ENCODE measurements around the gene MYLK4. TPM values are rescaled to one million over a fixed set of nuclear protein-coding genes. Genes with fewer than 3 reads are reported as not detected.

Gene MYLK4
- total and polyA plus RNA-seq, 4 donors: 0.07 to 0.65 (median 0.39) TPM

- Histone ChIP-seq H3K9me3 (ENCODE audit: control insufficient read depth in 4 of 4, low read length in 3 of 4) (no peaks in the 10 kb centered on the region), H3K4me1 (ENCODE audit: control insufficient read depth in 4 of 4, insufficient read depth in 4 of 4, low read length in 3 of 4) (peaks cover 2 to 9% (median 3%) of the 10 kb centered on the region in 4 donors), H3K36me3 (ENCODE audit: control insufficient read depth in 4 of 4, insufficient read depth in 3 of 4, low read depth in 1 of 4, low read length in 3 of 4) (no peaks in the 10 kb centered on the region), H3K4me3 (ENCODE audit: low read depth in 1 of 3, low read length in 3 of 3) (no peak overlapping the region), H3K27ac (ENCODE audit: low read depth in 1 of 2, low read length in 2 of 2) (no peak overlapping the region), H3K9ac (ENCODE audit: low read depth in 1 of 2, low read length in 2 of 2) (no peak overlapping the region), H3K27me3 (ENCODE audit: control insufficient read depth in 4 of 4, insufficient read depth in 4 of 4, low read length in 3 of 4) (no peaks in the 10 kb centered on the region)
- TF ChIP-seq ATF3 (IDR thresholded peaks at IDR 0.05): no peak
- no peak for TF ChIP-seq YY1 (IDR thresholded peaks at IDR 0.05)
- no peak for TF ChIP-seq GABPA (IDR thresholded peaks at IDR 0.05 in 1 of 2, conservative IDR thresholded peaks at IDR 0.05 in 1 of 2)
- no peak for TF ChIP-seq FOXA1 (IDR thresholded peaks at IDR 0.05)
- TF ChIP-seq EGR1 (IDR thresholded peaks at IDR 0.05; ENCODE audit: low read depth in 2 of 2): no peak
- TF ChIP-seq RAD21 (IDR thresholded peaks at IDR 0.05): no peak
- no peak for TF ChIP-seq CTCF (IDR thresholded peaks at IDR 0.05; ENCODE audit: low read depth, low read length, missing input control)
- no peak for TF ChIP-seq HNF4G (IDR thresholded peaks at IDR 0.05)
- TF ChIP-seq RXRA (IDR thresholded peaks at IDR 0.05): no peak
- no peak for TF ChIP-seq TAF1 (conservative IDR thresholded peaks at IDR 0.05)
- TF ChIP-seq REST (IDR thresholded peaks at IDR 0.05): no peak
- WGBS: 80% methylated on average over 6 of the region's 6 CpGs
- DNase-seq (ENCODE audit: low spot score): no peak
Observed at GRCh38 chr6:2630359-2630758, 120.4 kb downstream of the MYLK4 start.

- H3K9ac ChIP-seq (ENCODE audit: low read depth in 1 of 2, low read length in 2 of 2): no peak overlapping the region
- H3K27ac ChIP-seq (ENCODE audit: low read depth in 1 of 2, low read length in 2 of 2): peak overlapping the region in 1 of 2 donors; percentile 31
- no peaks in the 10 kb centered on the region for H3K27me3 ChIP-seq (ENCODE audit: control insufficient read depth in 4 of 4, insufficient read depth in 4 of 4, low read length in 3 of 4)
- H3K4me1 ChIP-seq (ENCODE audit: control insufficient read depth in 4 of 4, insufficient read depth in 4 of 4, low read length in 3 of 4): no peaks in the 10 kb centered on the region
- WGBS: 85% methylated on average over 7 of the region's 7 CpGs
- DNase-seq (ENCODE audit: low spot score): no peak
- no peak overlapping the region for H3K4me3 ChIP-seq (ENCODE audit: low read depth in 1 of 3, low read length in 3 of 3)
- H3K36me3 ChIP-seq (ENCODE audit: control insufficient read depth in 4 of 4, insufficient read depth in 3 of 4, low read depth in 1 of 4, low read length in 3 of 4): no peaks in the 10 kb centered on the region
- no peaks in the 10 kb centered on the region for H3K9me3 ChIP-seq (ENCODE audit: control insufficient read depth in 4 of 4, low read length in 3 of 4)
- TF ChIP-seq JUND (IDR thresholded peaks at IDR 0.05) (no peak), ATF3 (IDR thresholded peaks at IDR 0.05) (no peak), ZBTB33 (IDR thresholded peaks at IDR 0.05) (no peak), YY1 (IDR thresholded peaks at IDR 0.05) (no peak), HNF4A (conservative IDR thresholded peaks at IDR 0.05) (no peak), RXRA (IDR thresholded peaks at IDR 0.05) (no peak), CTCF (IDR thresholded peaks at IDR 0.05; ENCODE audit: low read depth, low read length, missing input control) (no peak), HNF4G (IDR thresholded peaks at IDR 0.05) (no peak), REST (IDR thresholded peaks at IDR 0.05) (no peak), FOXA2 (IDR thresholded peaks at IDR 0.05) (no peak), GABPA (IDR thresholded peaks at IDR 0.05 in 1 of 2, conservative IDR thresholded peaks at IDR 0.05 in 1 of 2) (no peak), NR2F2 (IDR thresholded peaks at IDR 0.05) (no peak), TAF1 (conservative IDR thresholded peaks at IDR 0.05) (no peak), EGR1 (IDR thresholded peaks at IDR 0.05; ENCODE audit: low read depth in 2 of 2) (no peak), SP1 (IDR thresholded peaks at IDR 0.05) (no peak), FOXA1 (IDR thresholded peaks at IDR 0.05) (no peak), RAD21 (IDR thresholded peaks at IDR 0.05) (no peak)
Observed at GRCh38 chr6:2626401-2626800, 124.3 kb downstream of the MYLK4 start.
